GM18907 (cell line): ENCODE data around the gene NEGR1.
"Not testable (repeated sequence)": the region's sequence is repeated elsewhere in the genome, so short reads cannot be mapped to it uniquely, and the experiment has no call there.

ENCODE experiments used
- ATAC-seq: cut with Tn5 transposase; IDR thresholded peaks from one replicate; pipeline ENCODE4 v1.9.1; 2021; ENCODE audit warnings: mild to moderate bottlenecking, moderate library complexity; ENCODE audit not compliant: unreplicated experiment

NEGR1 gene

DNA sequence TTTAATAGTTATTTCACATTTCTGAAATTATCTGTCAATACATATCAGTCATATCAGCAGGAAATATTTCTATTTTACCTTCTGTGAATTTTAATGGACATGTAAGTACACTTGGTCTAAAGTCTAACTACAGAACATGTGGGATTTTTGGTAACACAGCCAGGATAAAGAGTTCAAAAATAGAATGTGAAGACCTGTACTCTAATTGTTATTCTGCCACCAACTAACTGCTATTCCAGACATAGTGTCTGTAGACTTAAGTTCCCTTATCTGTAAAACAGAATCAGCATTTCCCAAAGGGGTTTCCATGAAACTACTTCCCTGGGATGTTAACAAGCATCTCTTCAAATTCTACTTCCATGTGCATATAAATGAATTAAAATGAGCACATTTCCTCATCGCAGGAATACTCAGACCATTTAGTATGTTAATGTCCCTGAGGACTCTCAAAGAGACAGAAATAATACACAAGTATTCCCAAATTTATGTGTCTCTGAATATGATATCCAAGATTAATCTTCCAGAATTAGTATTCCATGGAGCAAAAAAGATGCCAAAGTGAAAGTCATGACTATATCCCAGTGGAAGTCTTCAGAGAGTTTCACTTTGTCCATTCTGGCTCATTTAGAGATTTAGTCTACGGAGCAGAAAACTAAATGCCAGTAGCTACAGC, 325.6 kb downstream of the NEGR1 start:
- no peak for ATAC-seq

DNA sequence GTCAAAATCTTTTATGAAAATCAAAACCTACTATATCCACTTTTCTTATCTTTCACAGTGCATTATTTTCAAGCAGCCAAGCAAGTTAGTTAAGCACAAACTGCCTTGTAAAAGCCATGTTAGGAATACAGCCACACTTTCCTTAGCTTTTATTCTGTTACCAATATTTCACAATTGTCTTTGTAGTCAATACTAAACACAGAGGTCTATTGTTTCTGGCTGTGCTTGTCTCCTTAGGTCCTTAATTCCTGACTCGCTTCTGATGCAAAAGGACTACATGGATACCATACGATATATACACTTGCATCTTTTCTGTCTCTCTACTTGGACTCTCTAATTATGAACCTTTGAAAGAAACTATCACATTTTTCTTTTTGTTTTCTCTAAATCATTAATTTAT, 331.8 kb downstream of the NEGR1 start:
- ATAC-seq: no peak

DNA sequence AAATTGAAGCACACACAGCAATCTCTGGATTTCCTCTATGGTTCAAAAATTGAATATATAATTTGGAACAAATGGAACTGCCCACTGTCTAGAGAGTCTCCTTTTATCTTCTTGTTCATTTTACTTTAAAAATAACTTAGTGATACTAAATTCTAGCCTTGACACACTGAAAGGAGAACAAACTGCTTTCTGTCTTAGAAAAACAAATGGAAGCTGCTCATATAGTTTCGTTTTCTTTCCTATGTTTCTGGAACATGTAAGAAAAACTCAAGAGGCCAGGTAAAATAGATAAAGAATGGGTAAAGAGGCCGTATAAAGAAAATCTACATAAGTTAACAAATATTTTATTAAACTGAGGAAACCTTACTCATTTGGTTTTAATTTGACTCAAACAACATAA, 332.7 kb downstream of the NEGR1 start:
- ATAC-seq: no peak

DNA sequence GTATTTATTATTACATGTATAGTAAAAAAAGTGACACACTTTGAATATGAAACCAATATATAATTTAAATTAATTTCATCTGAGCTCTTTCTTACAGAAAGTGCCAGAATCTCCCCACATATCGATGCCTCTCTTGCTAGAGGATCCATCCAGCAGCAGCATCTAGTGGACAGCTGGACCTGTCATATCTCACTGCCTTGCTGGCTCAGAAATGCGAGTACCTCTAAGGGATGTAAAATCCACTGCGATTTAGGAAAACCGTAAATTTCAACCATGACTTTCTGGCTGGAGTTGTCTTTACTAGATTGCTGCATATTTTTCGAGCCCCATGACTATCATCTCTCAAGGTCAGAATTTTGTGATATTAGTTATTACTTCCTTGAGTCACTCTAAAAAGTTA, 333.8 kb downstream of the NEGR1 start:
- no peak for ATAC-seq

DNA sequence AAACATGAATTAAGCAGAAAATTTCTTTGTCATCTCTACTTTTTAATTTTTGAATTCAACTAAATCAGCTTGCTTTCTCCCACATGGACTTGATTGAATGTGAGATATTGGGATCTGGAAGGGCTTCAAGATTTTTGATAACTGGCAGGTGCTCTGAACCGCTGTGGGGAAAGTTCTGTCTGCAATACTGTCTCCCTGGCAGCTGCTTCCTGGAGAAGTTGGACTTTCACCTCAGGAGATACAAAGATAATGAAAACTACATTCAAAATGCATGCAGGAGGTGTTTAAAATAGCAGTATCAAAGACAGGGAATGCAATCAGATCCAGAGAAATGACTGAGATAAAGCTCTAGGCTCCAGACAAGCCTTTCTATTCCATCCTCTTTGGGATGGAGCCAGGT, 338.3 kb downstream of the NEGR1 start:
- ATAC-seq: no peak

DNA sequence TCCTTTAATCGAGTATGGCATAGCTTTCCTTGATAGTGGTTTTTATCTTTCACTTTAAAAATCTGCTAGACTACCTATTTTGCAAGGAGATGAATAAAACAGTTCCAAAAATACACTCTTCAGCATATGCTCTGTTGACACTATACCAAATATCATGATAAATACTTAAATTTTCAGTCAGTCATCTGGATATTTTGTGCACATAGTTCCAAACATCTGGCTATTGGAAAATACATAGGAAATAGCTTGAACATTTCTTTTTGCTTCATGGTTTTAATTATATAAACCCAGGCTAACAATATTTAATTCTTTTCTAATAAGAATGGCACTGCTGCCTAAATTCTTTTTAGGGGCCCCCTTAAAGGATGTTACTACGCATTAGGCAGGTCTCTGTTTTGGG, 342.1 kb downstream of the NEGR1 start:
- no peak for ATAC-seq

DNA sequence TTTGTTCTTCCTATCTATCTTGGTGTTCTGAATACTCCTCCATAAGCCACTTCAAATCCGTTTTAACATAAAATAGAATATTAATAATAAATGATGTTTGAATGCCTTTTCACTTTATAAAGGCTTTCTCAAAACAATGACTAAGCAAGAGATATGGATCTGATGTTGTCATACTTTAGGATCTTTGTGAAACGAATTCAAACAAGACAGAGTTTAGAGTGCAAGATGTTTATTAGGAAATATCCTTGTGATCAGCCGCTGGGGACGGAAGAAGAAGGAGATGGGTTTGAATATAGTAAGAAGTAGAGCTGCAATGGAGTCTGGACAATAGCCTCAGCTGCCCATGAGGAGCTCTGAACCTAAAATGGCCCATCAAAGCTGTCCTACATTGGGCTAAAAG, 351.8 kb downstream of the NEGR1 start:
- ATAC-seq: no peak

DNA sequence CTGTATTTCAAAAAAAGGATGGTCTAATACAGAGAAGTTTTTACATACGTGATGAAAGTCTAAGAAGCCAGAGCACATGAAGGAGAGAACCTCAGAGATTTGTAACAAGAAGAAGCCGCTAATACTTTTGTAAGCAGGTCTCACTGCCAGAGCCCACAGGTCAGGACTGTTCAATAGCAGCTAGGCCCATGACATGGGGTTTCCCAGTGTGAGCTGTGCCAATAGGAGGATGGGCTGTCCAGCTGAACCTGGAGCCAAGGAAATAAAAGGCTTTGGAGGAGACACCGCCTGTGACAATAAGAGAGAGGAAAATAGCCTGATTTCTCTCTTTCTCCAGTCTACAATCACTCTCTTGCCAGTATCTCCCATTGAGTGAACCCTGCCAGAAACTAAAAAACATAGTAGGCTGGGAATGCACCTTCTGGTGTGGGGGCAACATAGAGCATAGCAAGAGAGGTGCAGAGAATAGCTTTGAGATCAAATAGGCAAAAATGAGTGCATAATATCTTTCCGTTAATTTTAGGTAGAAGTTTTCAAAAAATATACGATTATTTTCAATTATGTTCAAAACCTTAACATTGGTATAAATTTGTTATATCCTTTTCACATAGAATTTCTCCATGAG, 360.3 kb downstream of the NEGR1 start:
- no peak for ATAC-seq

DNA sequence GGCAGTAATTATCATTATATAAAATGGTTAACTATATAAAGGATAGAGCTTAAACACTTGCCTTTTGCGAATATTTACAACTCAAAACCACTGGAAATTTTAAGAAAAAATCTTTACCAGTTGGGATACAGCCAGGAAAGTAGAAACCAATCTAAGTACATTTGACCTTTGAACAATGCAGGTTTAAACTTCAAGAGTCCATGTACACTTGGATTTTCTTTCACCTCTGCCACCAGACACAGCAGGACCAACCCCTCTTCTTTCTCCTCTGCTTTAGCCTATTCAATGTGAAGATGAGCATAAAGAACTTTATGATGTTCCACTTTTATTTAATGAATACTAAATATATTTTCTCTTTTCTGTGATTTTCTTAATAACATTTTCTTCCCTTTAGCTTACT, 361.1 kb downstream of the NEGR1 start:
- no peak for ATAC-seq

DNA sequence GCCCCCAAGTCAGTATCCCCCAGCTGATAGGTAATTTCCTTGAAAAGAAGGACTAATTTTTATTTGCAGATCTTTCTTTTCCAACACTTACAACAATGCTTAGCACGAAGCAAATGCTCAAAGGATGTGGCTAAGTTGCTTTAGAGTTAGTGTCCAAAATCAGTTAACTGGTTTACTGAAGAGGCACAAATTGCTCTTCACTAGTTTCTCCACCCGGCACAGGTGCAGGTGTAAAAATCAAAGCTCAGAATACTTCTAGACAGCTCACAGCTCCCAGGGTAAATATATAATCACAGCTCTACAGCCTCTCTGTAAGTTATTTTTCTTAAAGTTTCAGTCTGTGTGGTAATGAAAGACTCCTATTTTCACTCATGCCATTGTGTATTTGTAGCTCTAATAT, 361.8 kb downstream of the NEGR1 start:
- no peak for ATAC-seq

DNA sequence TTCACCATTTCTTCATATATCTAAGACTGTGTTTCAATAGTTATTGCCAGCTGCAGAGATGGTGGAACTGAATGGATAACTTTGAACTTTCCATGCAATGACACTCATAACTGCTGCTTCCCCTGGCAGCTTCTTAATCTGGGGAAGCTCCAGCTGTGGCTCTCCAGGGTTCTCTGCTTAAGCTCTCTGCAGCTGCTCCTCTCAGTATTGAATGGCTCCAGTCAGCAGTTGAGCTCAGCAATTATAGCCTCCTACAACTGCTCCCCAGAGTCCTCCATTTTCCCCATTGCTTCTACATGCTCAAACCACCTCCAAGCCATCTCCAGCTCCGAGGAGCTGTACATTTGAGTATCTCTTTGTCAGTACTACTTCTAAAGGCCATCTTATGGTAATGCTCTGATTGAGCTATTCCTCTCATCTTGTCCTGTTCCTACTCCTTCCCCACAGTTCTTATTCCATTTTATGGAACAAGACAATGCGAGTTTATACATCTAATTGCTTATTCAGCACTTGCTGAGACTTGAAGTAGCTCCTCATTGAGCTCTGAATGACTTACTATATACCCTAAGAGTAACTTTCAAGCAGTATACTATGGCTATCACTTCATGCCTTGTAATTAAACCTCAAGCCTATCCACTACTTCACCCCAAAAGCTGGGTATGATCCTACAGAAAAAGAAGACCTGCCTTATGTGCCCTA, 362.4 kb downstream of the NEGR1 start:
- no peak for ATAC-seq

DNA sequence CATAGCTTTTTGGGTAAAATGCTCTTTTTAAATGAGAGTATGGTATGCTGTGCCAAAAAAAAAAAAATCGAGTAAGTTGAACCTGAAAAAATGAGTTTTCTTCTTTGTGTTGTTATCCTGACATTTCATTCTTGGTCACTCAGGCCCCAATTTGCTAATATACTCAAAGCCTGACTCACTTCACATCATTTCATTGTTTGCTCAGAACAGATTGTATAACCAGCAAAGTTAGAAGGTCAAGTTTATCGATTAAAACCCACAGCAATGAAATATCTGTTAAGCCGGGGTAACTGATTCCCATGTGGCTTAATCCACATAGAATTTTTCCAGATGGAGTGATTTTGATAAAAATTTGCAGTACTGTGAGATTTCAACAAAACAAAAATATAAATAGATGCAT, 363.7 kb downstream of the NEGR1 start:
- no peak for ATAC-seq

DNA sequence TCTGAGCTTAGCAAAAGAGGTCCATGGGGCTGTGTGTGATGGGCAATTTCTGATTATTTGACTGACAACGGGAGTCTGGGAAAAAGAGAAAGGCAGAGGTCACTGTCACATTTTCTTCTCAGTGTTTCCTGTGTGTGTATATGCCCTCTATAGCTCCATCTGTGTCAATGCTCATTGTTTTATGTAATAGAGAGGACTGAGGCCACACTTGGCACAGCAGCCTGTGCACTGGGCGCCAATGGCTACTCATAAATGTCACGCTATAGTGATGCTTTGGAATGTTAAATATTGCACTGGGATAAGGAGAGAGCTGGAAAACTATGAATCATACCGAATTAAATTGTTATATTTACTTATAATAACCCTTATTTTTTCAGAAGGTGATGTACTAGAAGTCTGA, 365.4 kb downstream of the NEGR1 start:
- ATAC-seq: no peak

DNA sequence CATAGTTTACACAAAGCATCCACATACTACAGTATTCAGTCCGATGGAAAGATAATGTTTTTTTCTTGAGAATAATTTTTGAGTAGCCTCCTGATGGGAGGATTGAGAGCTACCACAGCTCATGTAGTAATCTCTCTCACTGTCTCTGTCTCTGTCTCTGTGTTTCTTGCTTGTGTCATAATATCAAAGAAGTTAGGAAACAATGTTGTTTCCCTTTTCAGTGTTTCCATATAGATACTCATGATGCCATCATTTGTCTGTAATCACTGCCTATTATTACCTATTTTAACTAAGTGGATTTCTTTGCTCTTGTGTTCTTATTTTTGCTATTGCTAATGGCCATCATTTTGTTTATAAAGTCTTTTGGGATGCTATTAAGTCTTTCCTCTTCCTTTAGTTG, 367.7 kb downstream of the NEGR1 start:
- no peak for ATAC-seq

DNA sequence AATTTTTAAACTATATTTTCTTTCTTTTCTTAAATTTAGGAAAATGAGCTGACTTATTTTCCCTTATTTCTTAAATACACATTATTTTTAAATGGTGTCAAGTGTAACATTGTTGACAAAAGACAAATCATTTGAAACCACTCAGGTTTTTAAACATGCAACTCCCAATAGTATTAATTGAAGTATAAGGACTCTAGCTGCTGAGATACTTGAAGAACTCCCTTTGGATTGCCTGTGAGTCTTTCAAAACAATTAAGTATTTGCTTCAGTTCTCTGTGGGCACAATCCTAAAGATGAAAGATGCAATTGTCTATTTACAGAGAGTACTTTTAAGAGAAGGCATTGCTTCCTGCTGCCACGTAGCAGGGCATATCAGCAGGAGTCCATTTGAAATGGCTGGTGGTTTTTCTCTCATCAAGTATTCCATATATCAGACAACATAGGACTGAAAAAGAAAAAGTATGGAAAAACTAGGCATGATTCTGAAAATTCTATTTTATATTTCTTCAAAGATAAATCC, 373.4 kb downstream of the NEGR1 start:
- no peak for ATAC-seq

DNA sequence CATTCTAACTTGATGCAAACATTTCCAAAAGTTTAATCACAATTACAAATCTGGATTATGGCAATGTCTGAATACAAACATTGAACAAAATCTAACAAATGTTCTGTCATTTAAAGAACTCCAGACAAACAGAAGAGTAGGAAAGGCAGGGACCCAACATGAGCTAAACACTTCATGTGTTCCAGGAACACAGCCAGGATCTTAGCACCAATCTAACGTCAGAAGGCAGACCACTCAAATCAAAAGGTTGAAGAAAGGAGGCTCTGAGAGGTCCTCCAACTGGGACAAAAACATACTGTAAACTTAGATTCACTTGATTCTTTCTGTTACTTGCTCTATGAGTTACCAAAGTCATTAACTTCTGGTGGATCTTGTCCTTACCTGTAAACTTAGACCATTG, 374.0 kb downstream of the NEGR1 start:
- ATAC-seq: no peak

DNA sequence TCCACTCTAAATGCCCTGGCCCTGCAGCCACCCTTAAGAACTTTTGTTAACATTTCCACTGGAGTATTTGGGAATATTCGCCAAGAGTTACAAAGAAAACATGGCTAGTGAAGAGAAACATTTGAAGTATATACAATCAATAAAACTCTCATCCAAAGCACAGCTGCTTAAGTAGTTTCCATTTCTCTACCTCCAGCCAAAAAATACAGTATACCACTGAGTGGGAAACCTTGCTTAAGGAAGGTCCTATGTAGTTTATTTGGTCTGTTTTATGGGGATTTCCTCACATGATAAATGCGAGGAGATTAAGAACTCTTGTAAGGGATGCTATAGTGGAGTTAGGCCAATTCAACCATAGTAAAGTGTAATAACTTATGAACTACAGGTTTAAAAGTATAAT, 382.5 kb downstream of the NEGR1 start:
- no peak for ATAC-seq

DNA sequence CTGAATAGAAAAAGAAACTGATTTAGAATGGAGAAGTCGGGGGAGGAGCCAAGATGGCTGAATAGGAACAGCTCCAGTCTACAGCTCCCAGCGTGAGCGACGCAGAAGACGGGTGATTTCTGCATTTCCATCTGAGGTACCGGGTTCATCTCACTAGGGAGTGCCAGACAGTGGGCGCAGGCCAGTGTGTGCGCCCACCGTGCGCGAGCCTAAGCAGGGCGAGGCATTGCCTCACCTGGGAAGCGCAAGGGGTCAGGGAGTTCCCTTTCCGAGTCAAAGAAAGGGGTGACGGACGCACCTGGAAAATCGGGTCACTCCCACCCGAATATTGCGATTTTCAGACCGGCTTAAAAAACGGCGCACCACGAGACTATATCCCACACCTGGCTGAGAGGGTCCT, 394.2 kb downstream of the NEGR1 start:
- not testable (repeated sequence) for ATAC-seq

DNA sequence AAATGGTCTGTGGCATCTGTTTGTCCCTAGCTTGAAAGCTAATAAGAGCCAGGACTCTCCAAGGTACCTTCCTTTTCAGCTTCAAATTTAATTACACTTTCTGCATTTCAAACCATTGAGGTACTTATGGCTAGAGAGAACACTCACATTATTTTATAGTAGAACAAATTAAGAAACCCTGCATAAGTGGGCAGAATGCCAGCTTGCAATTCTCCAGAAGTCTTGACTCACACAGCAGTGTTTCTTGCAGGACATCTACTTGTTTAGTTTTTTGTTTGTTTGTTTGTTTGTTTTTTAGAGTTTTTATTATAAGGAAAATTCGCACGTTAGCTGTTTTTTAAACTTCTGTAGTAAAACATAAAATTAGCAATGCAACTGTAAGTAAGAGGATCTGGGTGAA, 397.2 kb downstream of the NEGR1 start:
- ATAC-seq: no peak

DNA sequence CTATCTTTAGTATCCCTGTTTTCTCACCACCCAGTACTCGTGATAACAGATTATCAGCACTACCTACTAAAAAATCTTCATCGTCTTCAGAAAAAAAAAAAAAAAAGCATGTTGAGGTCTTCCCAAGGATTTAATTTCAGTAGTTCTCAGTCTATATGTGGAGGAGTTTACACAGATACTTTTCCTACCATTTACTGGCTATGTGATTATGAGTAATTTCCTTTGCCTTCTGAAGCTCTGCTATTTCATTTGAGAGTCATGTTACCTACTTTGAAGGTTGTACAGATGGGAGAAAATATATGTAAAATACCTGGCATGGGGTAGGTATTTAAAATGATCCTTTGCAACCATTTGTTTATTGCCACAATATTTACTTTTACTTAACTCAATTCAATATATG, 399.7 kb downstream of the NEGR1 start:
- no peak for ATAC-seq

DNA sequence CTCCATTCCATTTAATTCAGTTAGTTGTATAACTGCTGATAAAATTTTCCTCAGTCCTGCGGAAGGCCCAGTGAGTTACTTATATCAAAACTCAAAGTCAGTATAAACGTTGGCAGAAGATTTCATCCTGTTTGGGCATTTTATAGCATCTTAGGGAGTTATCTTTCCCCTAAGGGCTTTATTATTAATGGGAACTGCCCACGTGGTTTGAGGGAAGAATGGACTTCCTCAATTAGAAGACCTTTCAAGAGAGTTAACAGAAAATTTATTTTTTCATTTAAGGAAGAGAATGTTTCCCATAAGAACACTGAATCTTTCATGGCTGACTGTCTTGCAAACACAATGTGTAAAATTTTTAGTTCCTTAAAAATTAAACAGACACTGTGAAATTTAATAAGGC, 400.1 kb downstream of the NEGR1 start:
- no peak for ATAC-seq

DNA sequence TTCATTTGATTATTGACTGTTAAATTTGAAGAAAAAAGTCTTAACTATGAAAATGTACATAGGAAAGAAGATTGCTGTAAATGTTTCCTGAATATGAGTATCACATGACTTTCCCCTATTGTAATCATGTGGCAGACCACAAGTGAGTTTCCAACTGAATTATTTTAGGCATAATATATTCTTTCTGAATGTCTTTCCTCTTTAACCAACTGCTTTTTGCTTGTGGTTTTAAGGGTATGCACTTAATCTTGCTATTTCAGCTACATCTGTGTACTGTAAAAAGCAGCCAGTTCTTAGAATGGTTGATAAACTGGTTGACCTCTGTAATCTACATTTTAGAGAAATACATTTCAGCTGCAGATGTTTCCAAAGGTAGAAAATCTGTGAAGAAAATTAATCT, 400.7 kb downstream of the NEGR1 start:
- no peak for ATAC-seq
